HG03432 (cell line): ENCODE measurements around the gene SIPA1.

Experiments used
- ATAC-seq: cut with Tn5 transposase; IDR thresholded peaks from one replicate; pipeline ENCODE4 v1.9.1; 2021; ENCODE audit warnings: mild to moderate bottlenecking, moderate library complexity; ENCODE audit not compliant: unreplicated experiment

SIPA1 gene, protein sequence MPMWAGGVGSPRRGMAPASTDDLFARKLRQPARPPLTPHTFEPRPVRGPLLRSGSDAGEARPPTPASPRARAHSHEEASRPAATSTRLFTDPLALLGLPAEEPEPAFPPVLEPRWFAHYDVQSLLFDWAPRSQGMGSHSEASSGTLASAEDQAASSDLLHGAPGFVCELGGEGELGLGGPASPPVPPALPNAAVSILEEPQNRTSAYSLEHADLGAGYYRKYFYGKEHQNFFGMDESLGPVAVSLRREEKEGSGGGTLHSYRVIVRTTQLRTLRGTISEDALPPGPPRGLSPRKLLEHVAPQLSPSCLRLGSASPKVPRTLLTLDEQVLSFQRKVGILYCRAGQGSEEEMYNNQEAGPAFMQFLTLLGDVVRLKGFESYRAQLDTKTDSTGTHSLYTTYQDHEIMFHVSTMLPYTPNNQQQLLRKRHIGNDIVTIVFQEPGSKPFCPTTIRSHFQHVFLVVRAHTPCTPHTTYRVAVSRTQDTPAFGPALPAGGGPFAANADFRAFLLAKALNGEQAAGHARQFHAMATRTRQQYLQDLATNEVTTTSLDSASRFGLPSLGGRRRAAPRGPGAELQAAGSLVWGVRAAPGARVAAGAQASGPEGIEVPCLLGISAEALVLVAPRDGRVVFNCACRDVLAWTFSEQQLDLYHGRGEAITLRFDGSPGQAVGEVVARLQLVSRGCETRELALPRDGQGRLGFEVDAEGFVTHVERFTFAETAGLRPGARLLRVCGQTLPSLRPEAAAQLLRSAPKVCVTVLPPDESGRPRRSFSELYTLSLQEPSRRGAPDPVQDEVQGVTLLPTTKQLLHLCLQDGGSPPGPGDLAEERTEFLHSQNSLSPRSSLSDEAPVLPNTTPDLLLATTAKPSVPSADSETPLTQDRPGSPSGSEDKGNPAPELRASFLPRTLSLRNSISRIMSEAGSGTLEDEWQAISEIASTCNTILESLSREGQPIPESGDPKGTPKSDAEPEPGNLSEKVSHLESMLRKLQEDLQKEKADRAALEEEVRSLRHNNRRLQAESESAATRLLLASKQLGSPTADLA

DNA sequence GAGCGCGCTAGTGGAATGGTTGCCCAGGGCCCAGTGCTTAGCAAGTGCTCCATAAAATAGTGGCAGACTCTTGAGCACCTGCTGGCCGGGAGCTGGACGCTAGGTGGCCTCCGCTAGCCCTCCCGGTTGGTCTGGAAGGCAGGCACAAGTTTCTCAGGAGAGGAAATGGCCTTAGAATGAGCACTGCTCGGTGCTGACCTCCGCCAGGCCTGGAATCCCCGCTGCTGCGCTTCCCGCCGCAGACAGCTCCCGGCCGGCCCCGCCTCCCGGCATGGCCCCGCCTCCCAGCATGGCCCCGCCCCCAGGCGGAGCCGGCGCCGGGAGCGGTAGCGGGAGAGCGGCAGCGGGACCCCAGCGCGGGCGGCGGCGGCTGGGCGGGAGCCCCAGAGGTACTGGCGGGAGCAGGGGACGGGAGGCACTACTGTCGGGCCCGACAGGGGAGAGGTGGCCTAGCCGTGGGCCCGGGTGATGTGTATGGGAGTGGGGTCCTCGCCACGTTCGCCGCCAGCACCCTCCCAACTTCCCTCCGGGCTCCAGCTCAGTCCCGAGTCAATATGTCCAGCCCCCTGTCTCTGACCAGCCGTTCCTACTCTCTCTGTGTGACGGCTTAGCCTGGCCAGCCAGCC lies at the start of gene SIPA1:
SIPA1 (plus strand) TSS at position 308 of the 626 bp plus-strand sequence. CDS start 2,821 bp downstream, outside the sequence.
- peak; percentile 43 for ATAC-seq

DNA sequence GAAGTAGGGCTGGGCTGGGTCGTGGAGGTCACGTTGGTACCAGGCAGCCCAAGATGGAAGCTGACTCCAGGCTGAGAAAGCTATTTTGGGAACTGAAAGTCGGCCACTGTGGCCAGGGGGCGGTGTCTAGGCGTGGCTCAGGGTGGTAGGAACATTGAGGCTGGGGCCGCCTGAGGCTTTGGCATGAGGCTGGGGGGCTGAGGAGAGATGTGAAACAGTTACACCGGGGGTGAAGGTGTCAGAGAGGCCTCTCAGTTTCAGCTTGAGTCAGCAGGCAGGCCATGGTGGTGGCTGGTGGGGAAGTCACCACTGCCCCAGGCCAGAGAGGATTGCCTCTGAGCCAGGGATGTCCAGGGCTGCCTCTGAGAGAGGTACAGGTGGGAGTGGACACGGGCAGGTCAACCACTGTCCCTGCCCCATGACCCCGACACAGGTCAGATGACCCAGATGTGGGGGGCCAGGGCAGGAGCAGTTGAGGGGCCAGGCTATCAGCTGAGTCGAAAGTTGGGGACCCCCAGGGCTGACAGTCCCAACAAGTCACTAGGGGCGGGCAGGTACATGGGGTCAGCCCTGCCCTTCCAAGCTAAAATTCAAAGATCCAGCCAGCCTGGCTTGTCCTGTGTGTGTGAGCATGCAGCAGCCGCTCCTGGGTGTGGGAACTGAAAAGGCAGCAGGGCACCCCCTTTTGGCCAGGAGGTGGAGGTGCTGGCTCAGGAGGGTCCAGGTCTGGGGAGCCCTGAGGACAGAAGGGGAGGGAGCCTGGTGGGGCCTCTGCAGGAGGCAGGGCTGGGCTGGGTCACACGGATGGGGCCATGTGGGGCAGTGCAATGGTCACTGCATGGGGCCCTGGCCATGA lies 49.5 kb upstream of the SIPA1 start:
- ATAC-seq: peak; percentile 75

DNA sequence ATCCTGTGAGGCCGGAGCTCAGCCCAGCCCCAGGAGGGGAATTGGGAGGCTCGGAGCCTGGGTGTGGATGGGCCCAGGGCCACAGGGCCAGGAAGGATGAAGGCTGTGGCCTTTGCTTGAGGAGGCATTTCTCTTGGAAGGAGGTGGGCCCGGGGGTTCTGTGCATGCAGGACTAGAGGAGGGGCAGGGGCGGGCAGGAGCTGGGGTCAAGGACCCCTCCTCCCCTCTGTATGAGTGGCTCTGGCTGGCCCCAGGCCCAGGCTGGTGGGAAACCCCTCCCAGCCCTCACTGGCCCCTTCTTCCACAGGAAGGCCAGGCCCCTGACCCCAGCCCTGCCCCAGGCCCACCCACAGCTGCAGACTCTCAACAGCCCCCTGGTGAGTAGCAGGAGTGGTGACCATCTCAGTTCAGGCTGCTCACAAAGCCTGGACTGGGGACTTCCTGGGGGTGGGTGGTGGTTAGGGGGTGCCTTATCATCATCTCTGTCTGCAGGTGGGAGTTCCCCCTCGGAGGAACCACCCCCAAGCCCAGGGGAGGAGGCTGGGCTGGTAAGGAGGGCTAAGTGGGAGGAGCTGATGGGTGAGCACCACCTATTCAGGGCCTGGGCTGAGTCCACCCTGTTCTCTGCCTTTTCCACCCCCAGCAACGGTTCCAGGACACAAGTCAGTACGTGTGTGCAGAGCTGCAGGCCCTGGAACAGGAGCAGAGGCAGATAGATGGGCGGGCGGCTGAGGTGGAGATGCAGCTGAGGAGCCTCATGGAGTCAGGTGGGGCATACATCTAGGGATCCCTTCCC lies 48.3 kb upstream of the SIPA1 start:
- no peak for ATAC-seq

- ATAC-seq: no peak
Observed at GRCh38 chr11:65590240-65590738, 47.6 kb upstream of the SIPA1 start.

- no peak for ATAC-seq
Observed at GRCh38 chr11:65591939-65592857, 45.7 kb upstream of the SIPA1 start.

DNA sequence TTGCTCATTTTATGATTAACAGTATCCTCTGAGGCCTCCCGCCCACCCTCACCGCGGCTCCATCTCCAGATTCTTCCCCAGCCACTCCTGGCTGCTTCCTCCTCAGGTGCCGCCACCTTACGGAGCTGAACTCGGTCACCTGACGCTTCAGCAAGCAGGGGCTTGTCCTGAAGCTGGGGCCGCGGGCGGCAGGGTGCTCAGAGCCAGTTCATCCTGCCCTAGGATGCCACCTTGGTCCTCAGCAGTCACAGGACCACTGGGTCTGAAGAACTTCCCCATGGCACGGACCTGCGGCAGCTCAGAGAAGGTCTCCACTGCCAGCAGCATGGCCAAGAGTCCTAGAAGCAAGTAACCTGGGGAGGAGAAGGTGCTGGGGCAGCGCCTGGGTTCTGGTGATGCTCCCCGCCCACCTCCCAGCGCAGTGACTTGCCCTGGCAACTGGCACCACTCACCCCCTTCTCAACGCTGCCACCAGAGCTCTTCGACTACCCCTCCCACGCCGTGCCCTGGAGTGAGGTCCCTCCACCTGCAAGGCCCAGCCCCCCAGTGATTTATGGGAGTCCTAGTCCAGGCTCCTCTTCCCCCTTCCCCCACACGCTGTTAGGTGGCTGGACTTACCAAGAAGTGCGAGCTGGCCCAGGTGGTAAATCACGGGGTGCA lies 44.9 kb upstream of the SIPA1 start:
- no peak for ATAC-seq

- no peak for ATAC-seq
Observed at GRCh38 chr11:65593518-65594414, 44.1 kb upstream of the SIPA1 start.

- no peak for ATAC-seq
Observed at GRCh38 chr11:65595131-65595530, 42.8 kb upstream of the SIPA1 start.

DNA sequence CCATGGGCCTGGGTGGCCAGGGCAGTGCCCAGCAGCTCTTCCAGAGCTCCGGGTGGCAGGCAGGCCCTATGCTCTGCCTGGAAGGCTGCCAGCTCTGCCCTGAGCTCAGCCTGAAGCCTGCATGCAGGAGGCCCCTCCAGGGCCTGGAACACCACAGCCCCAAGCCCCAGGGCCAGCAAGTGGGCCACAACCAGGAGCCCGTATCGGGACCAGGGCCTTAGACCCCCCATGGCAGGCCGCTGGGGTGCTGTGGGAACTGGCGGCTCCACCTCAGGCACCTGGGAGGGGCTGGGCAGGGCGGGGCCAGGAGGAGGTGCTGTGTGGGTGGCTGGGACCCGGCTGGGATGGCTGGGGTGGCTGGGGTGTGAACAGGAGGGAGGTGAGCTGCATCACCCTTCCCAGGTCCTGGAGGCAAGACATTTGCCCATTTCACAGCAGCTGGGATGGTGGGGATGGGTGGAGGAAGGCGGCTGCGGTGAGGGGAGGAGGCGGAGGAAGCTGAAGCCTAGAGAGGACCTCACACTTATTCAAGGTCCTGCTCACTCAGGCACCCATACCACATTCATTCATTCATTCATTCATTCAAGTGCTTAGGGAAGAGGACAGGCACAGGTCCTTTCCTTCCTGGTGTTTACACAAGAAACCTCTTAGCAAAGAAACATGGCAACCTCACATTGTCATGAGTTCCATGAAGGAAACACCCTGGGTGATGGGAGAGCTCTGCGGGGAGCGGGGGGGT lies 42.2 kb upstream of the SIPA1 start, which contains the start of gene KCNK7:
KCNK7 (minus strand) TSS at position 258 of the 739 bp plus-strand sequence; CDS start at position 230, 28 bp downstream.
- no peak for ATAC-seq

DNA sequence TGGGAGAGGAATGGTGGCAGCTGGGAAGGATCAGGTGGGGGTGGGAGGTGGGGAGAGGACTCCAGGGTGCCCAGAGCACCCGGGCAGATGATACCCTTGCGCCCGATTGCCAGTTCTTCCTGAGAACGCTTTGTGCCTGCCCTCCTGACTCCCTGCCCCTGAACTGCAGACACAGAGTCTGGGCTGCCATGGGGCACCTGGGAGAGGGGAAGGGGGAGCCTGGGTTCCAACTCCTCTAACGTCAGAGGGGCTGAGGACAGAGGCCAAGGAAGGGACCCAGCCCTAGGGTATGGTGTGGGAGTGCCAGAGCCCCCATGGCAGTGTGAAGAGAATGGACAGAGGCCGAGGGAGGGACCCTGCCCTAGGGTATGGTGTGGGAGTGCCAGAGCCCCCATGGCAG lies 41.4 kb upstream of the SIPA1 start:
- no peak for ATAC-seq

GRCh38 chr11:65598258-65598699 lies 39.6 kb upstream of the SIPA1 start:
- no peak for ATAC-seq

DNA sequence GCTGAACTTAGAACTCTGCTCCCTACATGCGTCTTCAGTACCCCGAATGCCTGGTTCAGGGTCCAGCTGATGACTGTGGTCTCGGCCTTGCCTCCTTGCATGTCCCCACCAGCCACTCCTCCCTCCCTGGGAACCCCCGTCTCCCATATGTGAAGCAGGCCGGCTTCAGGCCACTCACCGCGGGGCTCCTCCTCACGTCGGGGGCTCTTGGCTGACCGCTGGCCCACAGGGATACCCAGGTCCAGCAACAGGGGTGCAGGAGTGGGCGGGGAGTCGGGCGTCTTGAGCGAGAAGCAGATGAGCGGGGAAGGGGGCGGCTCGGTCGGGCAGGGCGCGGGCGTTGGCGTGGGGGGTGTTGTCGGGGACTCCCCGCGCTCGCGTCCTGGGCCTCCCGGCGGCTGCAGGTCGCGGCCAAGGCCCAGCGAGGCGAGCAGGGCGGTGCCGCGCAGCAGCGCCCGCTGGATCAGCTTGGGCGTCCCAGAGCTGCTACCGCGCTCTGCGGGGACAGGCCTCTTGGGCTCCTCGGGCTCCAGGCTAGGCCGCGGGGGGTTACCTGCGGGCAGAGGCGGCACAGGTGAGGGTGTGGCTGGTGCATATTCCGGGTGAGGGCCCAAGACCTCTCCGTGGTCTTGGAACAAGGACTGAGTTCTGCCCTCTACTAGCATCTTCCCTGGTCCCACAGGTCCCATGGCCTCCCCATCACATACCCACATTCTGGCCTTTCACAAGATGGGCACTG lies 38.5 kb upstream of the SIPA1 start:
- no peak for ATAC-seq

- ATAC-seq: no peak
Observed at GRCh38 chr11:65599955-65600246, 38.0 kb upstream of the SIPA1 start.

GRCh38 chr11:65604258-65604657 lies 33.6 kb upstream of the SIPA1 start:
- no peak for ATAC-seq
